ENCODE results near the gene CLDN5. TPM values are rescaled to one million over a fixed set of nuclear protein-coding genes. Genes with fewer than 3 reads are reported as not detected.

The CLDN5 gene
- total and polyA plus RNA-seq, 2 of the 8 experiments (the other 6 are each of a cell fraction or from before 2014, with no cell fraction given), result 1.2 to 1.6 TPM

- POLR2A ChIA-PET (ENCODE audit: partially characterized antibody), result interaction anchor here (1.9 kb wide), 1 partner anchor 12 kb away, joined by 10 read pairs; no protein-coding TSS in a partner anchor
- no peak overlapping the region for H4K8ac ChIP-seq (ENCODE audit: extremely low read depth, insufficient read depth, low read length)
- CTCF ChIA-PET (ENCODE audit: partially characterized antibody), result interaction anchor here (0.6 kb wide), 1 partner anchor 23 kb away, joined by 3 read pairs; no protein-coding TSS in a partner anchor
- H3K14ac ChIP-seq (ENCODE audit: insufficient read length), result no peak overlapping the region
- H3K18ac ChIP-seq (ENCODE audit: extremely low read depth, low read length), result no peak overlapping the region
- no peak overlapping the region for H2AFZ ChIP-seq (ENCODE audit: low read length)
- no peaks in the 10 kb centered on the region for H3K9me3 ChIP-seq (ENCODE audit: insufficient read depth in 2 of 2, low read depth in 1 of 2, low read length in 1 of 2)
- H3K23me2 ChIP-seq (ENCODE audit: low read depth, low read length), result peaks cover 4% of the 10 kb centered on the region; the same call in 1 of the 2 replicates
- no peak overlapping the region for H3K4me2 ChIP-seq (ENCODE audit: insufficient read depth in 1 of 2, low read depth in 2 of 2, low read length in 2 of 2)
- H4K91ac ChIP-seq (replicated peaks; ENCODE audit: insufficient read length, low read length), result no peak overlapping the region
- no peaks in the 10 kb centered on the region for H3K79me2 ChIP-seq (ENCODE audit: control insufficient read depth in 1 of 2, insufficient read depth in 2 of 2, low read length in 2 of 2)
- H3K79me1 ChIP-seq (ENCODE audit: low read depth, low read length), result no peaks in the 10 kb centered on the region
- H3K27ac ChIP-seq (ENCODE audit: low read depth, low read length), result no peak overlapping the region
- WGBS, 2 experiments (ENCODE audit: extremely low coverage in 1 of 2, insufficient coverage in 1 of 2, insufficient read length in 1 of 2, insufficient replicate concordance in 2 of 2, low coverage in 1 of 2, low lambda C conversion rate in 2 of 2, missing lambda C conversion rate in 1 of 2), result 87% methylated on average over 12 of the region's 12 CpGs; no CpG with 5 or more reads in 1 of the 2 experiments
- H2BK120ac ChIP-seq (replicated peaks; ENCODE audit: low read depth, low read length), result no peak overlapping the region
- H3K23ac ChIP-seq (ENCODE audit: insufficient read length), result no peak overlapping the region
- H2BK5ac ChIP-seq (ENCODE audit: low read depth, low read length), result no peak overlapping the region
- H2BK12ac ChIP-seq (ENCODE audit: low read depth, low read length), result no peak overlapping the region
- H2AK5ac ChIP-seq (ENCODE audit: low read depth, low read length), result no peak overlapping the region
- H3K4me3 ChIP-seq (ENCODE audit: extremely low read depth in 1 of 4, insufficient read depth in 2 of 4, low read depth in 3 of 4, low read length in 4 of 4), result no peak overlapping the region
- H2BK15ac ChIP-seq (ENCODE audit: low read length), result no peak overlapping the region
- H4K20me1 ChIP-seq (replicated peaks in 1 of 2; ENCODE audit: control insufficient read depth in 1 of 2, insufficient read depth in 2 of 2, low read length in 2 of 2), result peaks cover 0 to 14% of the 10 kb centered on the region in 2 experiments
- H3K36me3 ChIP-seq (ENCODE audit: control insufficient read depth in 2 of 4, insufficient read depth in 4 of 4, low read length in 3 of 4), result peaks cover 2 to 24% (median 7%) of the 10 kb centered on the region in 4 experiments; a peak in 7 of 8 replicates
- no peak for FAIRE-seq
- H3K4me1 ChIP-seq (replicated peaks in 1 of 4; ENCODE audit: control insufficient read depth in 3 of 4, insufficient read depth in 4 of 4, low read length in 3 of 4), result peaks cover 0 to 13% (median 8%) of the 10 kb centered on the region in 4 experiments; a peak in 6 of 7 replicates
- H3K9ac ChIP-seq (replicated peaks in 1 of 4; ENCODE audit: extremely low read depth in 1 of 4, low read depth in 3 of 4, low read length in 3 of 4), result no peak overlapping the region
- TF ChIP-seq GTF2F1 (IDR thresholded peaks at IDR 0.05; ENCODE audit: borderline replicate concordance, low read depth, low read length) (no peak), EP300 (IDR thresholded peaks at IDR 0.05; ENCODE audit: borderline replicate concordance in 1 of 2, low read depth in 2 of 2, low read length in 2 of 2) (no peak), BRCA1 (IDR thresholded peaks at IDR 0.05; ENCODE audit: low read depth, low read length) (no peak), SIRT6 (IDR thresholded peaks at IDR 0.05; ENCODE audit: low read length) (no peak), HDAC6 (IDR thresholded peaks at IDR 0.05; ENCODE audit: low read depth, low read length) (no peak)
- no peak overlapping the region for H3K56ac ChIP-seq (replicated peaks; ENCODE audit: insufficient read length, low read depth, low read length)
- H3K27me3 ChIP-seq (replicated peaks in 1 of 4; ENCODE audit: control insufficient read depth in 3 of 4, extremely low read depth in 1 of 4, insufficient read depth in 3 of 4, low read length in 3 of 4), result peaks cover 0 to 14% (median 10%) of the 10 kb centered on the region in 4 experiments; a peak in 6 of 7 replicates
- H3K4ac ChIP-seq (replicated peaks; ENCODE audit: insufficient read length, low read depth, low read length), result no peak overlapping the region
- H2BK20ac ChIP-seq (ENCODE audit: low read length), result no peak overlapping the region
- no peak for DNase-seq (ENCODE audit: low read depth in 1 of 2, low spot score in 2 of 2)
- H4K5ac ChIP-seq (ENCODE audit: insufficient read length, low read depth, low read length), result no peak overlapping the region
These were observed 6.1 kb downstream of the CLDN5 start for GRCh38 chr22:19517919-19518611.

Measured in H1 (cell line).